Stimulated activated CD8-positive, alpha-beta memory T cell treated with anti-CD3 and anti-CD28 coated beads, Interleukin-15, amount 100 ng/mL, for 1 hour (primary cell): Measurements from ENCODE around the gene TGM6.

Experiments used
- DNase-seq: peaks from one replicate; pipeline ENCODE4 v3.0.0-alpha.2; 2020; ENCODE audit warnings: low read depth

The TGM6 gene

GRCh38 chr20:2380601-2381000 is at the start of gene TGM6:
Gene TGM6 (plus strand): TSS chr20:2380901. CDS start chr20:2380969, 68 bp downstream.
- DNase-seq, result no peak

GRCh38 chr20:2331106-2331505 is 49.6 kb upstream of the TGM6 start:
- no peak for DNase-seq

GRCh38 chr20:2331901-2332565 is 48.7 kb upstream of the TGM6 start:
- no peak for DNase-seq

- DNase-seq, result no peak
Measured at GRCh38 chr20:2332711-2333110, 48.0 kb upstream of the TGM6 start.

GRCh38 chr20:2333821-2334220 is 46.9 kb upstream of the TGM6 start:
- no peak for DNase-seq

GRCh38 chr20:2335096-2335870 is 45.4 kb upstream of the TGM6 start:
- DNase-seq, result no peak

- DNase-seq, result no peak
Measured at GRCh38 chr20:2336471-2336870, 44.2 kb upstream of the TGM6 start.

- DNase-seq, result no peak
Measured at GRCh38 chr20:2337142-2337541, 43.6 kb upstream of the TGM6 start.

GRCh38 chr20:2338411-2339066 is 42.2 kb upstream of the TGM6 start:
- no peak for DNase-seq

GRCh38 chr20:2340136-2340535 is 40.6 kb upstream of the TGM6 start:
- no peak for DNase-seq

- DNase-seq, result no peak
Measured at GRCh38 chr20:2340823-2341222, 39.9 kb upstream of the TGM6 start.

GRCh38 chr20:2341336-2341735 is 39.4 kb upstream of the TGM6 start:
- DNase-seq, result no peak

GRCh38 chr20:2342243-2342642 is 38.5 kb upstream of the TGM6 start:
- DNase-seq, result no peak

- DNase-seq, result no peak
Measured at GRCh38 chr20:2346188-2346587, 34.5 kb upstream of the TGM6 start.

- no peak for DNase-seq
Measured at GRCh38 chr20:2348336-2348735, 32.4 kb upstream of the TGM6 start.

GRCh38 chr20:2349801-2350200 is 30.9 kb upstream of the TGM6 start:
- DNase-seq, result no peak

GRCh38 chr20:2350606-2351005 is 30.1 kb upstream of the TGM6 start:
- DNase-seq, result no peak

GRCh38 chr20:2353231-2353630 is 27.5 kb upstream of the TGM6 start:
- no peak for DNase-seq

GRCh38 chr20:2357114-2357513 is 23.6 kb upstream of the TGM6 start:
- DNase-seq, result no peak

- DNase-seq, result no peak
Measured at GRCh38 chr20:2358006-2358405, 22.7 kb upstream of the TGM6 start.

- DNase-seq, result no peak
Measured at GRCh38 chr20:2361035-2361593, 19.6 kb upstream of the TGM6 start.

- no peak for DNase-seq
Measured at GRCh38 chr20:2363187-2363586, 17.5 kb upstream of the TGM6 start.

GRCh38 chr20:2363587-2363986 is 17.1 kb upstream of the TGM6 start:
- DNase-seq, result no peak
